Nephron progenitor cell (in vitro differentiated cells): ENCODE results near the gene LRRTM3.

Experiments used
- DNase-seq: peaks from one replicate; pipeline ENCODE4 v3.0.0; 2021
- H3K27ac Mint-ChIP-seq: 2 replicates; pipeline ENCODE4 v1.8.0; 2021; ENCODE audit warnings: mild to moderate bottlenecking, moderate library complexity, mixed read lengths
- H3K27me3 Mint-ChIP-seq: 2 replicates; pipeline ENCODE4 v1.8.0; 2021; ENCODE audit warnings: mild to moderate bottlenecking, low read depth, mixed read lengths; ENCODE audit not compliant: poor library complexity
- H3K36me3 Mint-ChIP-seq: 2 replicates; pipeline ENCODE4 v1.8.0; 2021; ENCODE audit warnings: low read depth, mixed read lengths
- H3K4me1 Mint-ChIP-seq: 2 replicates; pipeline ENCODE4 v1.8.0; 2021; ENCODE audit warnings: mixed read lengths
- H3K4me3 Mint-ChIP-seq: 2 replicates; pipeline ENCODE4 v1.8.0; 2021; ENCODE audit warnings: mild to moderate bottlenecking, moderate library complexity, mixed read lengths
- H3K9me3 Mint-ChIP-seq: 2 replicates; pipeline ENCODE4 v1.8.0; 2021; ENCODE audit warnings: mild to moderate bottlenecking, moderate library complexity, mixed read lengths
- CTCF ChIP-seq: fragments of 200-600 bp; sonication (generic); IDR thresholded peaks from 2 replicates; pipeline ENCODE4 v1.5.0; 2021; ENCODE audit warnings: antibody characterized with exemption

The LRRTM3 gene

GRCh38 chr10:67087135-67087425 is 161.2 kb downstream of the LRRTM3 start:
- TF ChIP-seq CTCF, result no peak
- Mint-ChIP-seq H3K4me1 (no peaks in the 10 kb centered on the region), H3K4me3 (no peak overlapping the region), H3K27me3 (no peaks in the 10 kb centered on the region), H3K27ac (no peak overlapping the region), H3K36me3 (no peaks in the 10 kb centered on the region), H3K9me3 (no peaks in the 10 kb centered on the region)
- DNase-seq, result no peak

GRCh38 chr10:67088036-67088435 is 162.2 kb downstream of the LRRTM3 start:
- H3K4me1 Mint-ChIP-seq, result no peaks in the 10 kb centered on the region
- no peaks in the 10 kb centered on the region for H3K36me3 Mint-ChIP-seq
- peaks cover under 1% of the 10 kb centered on the region for H3K27me3 Mint-ChIP-seq
- H3K9me3 Mint-ChIP-seq, result no peaks in the 10 kb centered on the region
- no peak overlapping the region for H3K4me3 Mint-ChIP-seq
- no peak overlapping the region for H3K27ac Mint-ChIP-seq
- DNase-seq, result no peak
- TF ChIP-seq CTCF, result no peak

GRCh38 chr10:67095531-67095930 is 169.7 kb downstream of the LRRTM3 start:
- Mint-ChIP-seq H3K27me3 (peaks cover 4% of the 10 kb centered on the region), H3K4me3 (no peak overlapping the region), H3K36me3 (no peaks in the 10 kb centered on the region), H3K4me1 (no peaks in the 10 kb centered on the region), H3K9me3 (no peaks in the 10 kb centered on the region), H3K27ac (no peak overlapping the region)
- no peak for DNase-seq
- TF ChIP-seq CTCF, result no peak

- no peaks in the 10 kb centered on the region for H3K36me3 Mint-ChIP-seq
- DNase-seq, result no peak
- no peak for TF ChIP-seq CTCF
- no peaks in the 10 kb centered on the region for H3K27me3 Mint-ChIP-seq
- H3K9me3 Mint-ChIP-seq, result no peaks in the 10 kb centered on the region
- H3K4me3 Mint-ChIP-seq, result no peak overlapping the region
- no peaks in the 10 kb centered on the region for H3K4me1 Mint-ChIP-seq
- H3K27ac Mint-ChIP-seq, result no peak overlapping the region
These were observed 172.6 kb downstream of the LRRTM3 start for GRCh38 chr10:67098461-67098860.

- no peaks in the 10 kb centered on the region for H3K27me3 Mint-ChIP-seq
- TF ChIP-seq CTCF, result no peak
- H3K36me3 Mint-ChIP-seq, result no peaks in the 10 kb centered on the region
- no peaks in the 10 kb centered on the region for H3K9me3 Mint-ChIP-seq
- no peaks in the 10 kb centered on the region for H3K4me1 Mint-ChIP-seq
- no peak for DNase-seq
- no peak overlapping the region for H3K4me3 Mint-ChIP-seq
- H3K27ac Mint-ChIP-seq, result no peak overlapping the region
These were observed 175.1 kb downstream of the LRRTM3 start for GRCh38 chr10:67100951-67101350.

GRCh38 chr10:67107670-67108069 is 181.8 kb downstream of the LRRTM3 start:
- DNase-seq, result no peak
- TF ChIP-seq CTCF, result no peak
- no peaks in the 10 kb centered on the region for H3K27me3 Mint-ChIP-seq
- no peaks in the 10 kb centered on the region for H3K9me3 Mint-ChIP-seq
- no peaks in the 10 kb centered on the region for H3K36me3 Mint-ChIP-seq
- no peak overlapping the region for H3K4me3 Mint-ChIP-seq
- no peak overlapping the region for H3K27ac Mint-ChIP-seq
- no peaks in the 10 kb centered on the region for H3K4me1 Mint-ChIP-seq
